ENCODE data around the gene MICAL3.
"Not testable (repeated sequence)": the region's sequence is repeated elsewhere in the genome, so short reads cannot be mapped to it uniquely, and the experiment has no call there.

GRCh38 chr22:17763442-17763841 lies 260.9 kb downstream of the MICAL3 start:
- not testable (repeated sequence) for TF ChIP-seq CTCF, POLR2A (IDR thresholded peaks at IDR 0.05)
